Measurements from ENCODE around the gene CXCL1.

CXCL1 gene

GRCh38 chr4:73917081-73917501 is 47.9 kb downstream of the CXCL1 start:
- no peak for TF ChIP-seq POU2F2 (IDR thresholded peaks at IDR 0.05; ENCODE audit: low read depth, low read length)
- TF ChIP-seq POLR2A (IDR thresholded peaks at IDR 0.05; ENCODE audit: low read depth, low read length), result no peak
- no peak for TF ChIP-seq PAX5 (IDR thresholded peaks at IDR 0.05; ENCODE audit: insufficient read depth, low read length, severe bottlenecking)
- no peak for TF ChIP-seq TAF1 (IDR thresholded peaks at IDR 0.05; ENCODE audit: low read depth, low read length)
- no peak for TF ChIP-seq POLR2AphosphoS5 (IDR thresholded peaks at IDR 0.05; ENCODE audit: low read depth, low read length)
- TF ChIP-seq SPI1 (IDR thresholded peaks at IDR 0.05; ENCODE audit: low read depth, low read length), result no peak
- FAIRE-seq (no peak), DNase-seq (ENCODE audit: insufficient read length, low spot score) (no peak)

- FAIRE-seq (no peak), DNase-seq (ENCODE audit: insufficient read length, low spot score) (no peak)
- TF ChIP-seq POU2F2 (IDR thresholded peaks at IDR 0.05; ENCODE audit: low read depth, low read length) (no peak), PAX5 (IDR thresholded peaks at IDR 0.05; ENCODE audit: insufficient read depth, low read length, severe bottlenecking) (no peak), POLR2A (IDR thresholded peaks at IDR 0.05; ENCODE audit: low read depth, low read length) (no peak), TAF1 (IDR thresholded peaks at IDR 0.05; ENCODE audit: low read depth, low read length) (no peak), POLR2AphosphoS5 (IDR thresholded peaks at IDR 0.05; ENCODE audit: low read depth, low read length) (no peak), SPI1 (IDR thresholded peaks at IDR 0.05; ENCODE audit: low read depth, low read length) (no peak)
Observed at GRCh38 chr4:73918058-73918457, 48.9 kb downstream of the CXCL1 start.

- TF ChIP-seq SPI1 (IDR thresholded peaks at IDR 0.05; ENCODE audit: low read depth, low read length) (no peak), TAF1 (IDR thresholded peaks at IDR 0.05; ENCODE audit: low read depth, low read length) (no peak), POLR2AphosphoS5 (IDR thresholded peaks at IDR 0.05; ENCODE audit: low read depth, low read length) (no peak), POLR2A (IDR thresholded peaks at IDR 0.05; ENCODE audit: low read depth, low read length) (no peak), POU2F2 (IDR thresholded peaks at IDR 0.05; ENCODE audit: low read depth, low read length) (no peak), PAX5 (IDR thresholded peaks at IDR 0.05; ENCODE audit: insufficient read depth, low read length, severe bottlenecking) (no peak)
- FAIRE-seq (no peak), DNase-seq (ENCODE audit: insufficient read length, low spot score) (no peak)
Observed at GRCh38 chr4:73919691-73920090, 50.5 kb downstream of the CXCL1 start.

Data from GM12891 (cell line).